ENCODE data around the gene PARP4.

GRCh38 chr13:24489721-24490120, 22.9 kb downstream of the PARP4 start:
- TF ChIP-seq EZH2 (IDR thresholded peaks at IDR 0.05; ENCODE audit: insufficient read depth, poor library complexity, severe bottlenecking) (no peak), EZH2phosphoT487 (IDR thresholded peaks at IDR 0.05; ENCODE audit: insufficient read depth, low read depth) (no peak)
